ENCODE measurements around the gene TNIP1.

The TNIP1 gene

GRCh38 chr5:151083081-151083676 lies 2.3 kb upstream of the TNIP1 start:
- DNase-seq (ENCODE audit: low read depth): peak; percentile 32

GRCh38 chr5:151082282-151082902 lies 1.6 kb upstream of the TNIP1 start:
- no peak for DNase-seq (ENCODE audit: low read depth)

- DNase-seq (ENCODE audit: low read depth): no peak
Observed at GRCh38 chr5:151081431-151082281, 822 bp upstream of the TNIP1 start.

GRCh38 chr5:151079838-151080612 lies 809 bp downstream of the TNIP1 start:
- DNase-seq (ENCODE audit: low read depth): no peak

GRCh38 chr5:151078490-151079262 lies 2.2 kb downstream of the TNIP1 start:
- peak; percentile 38 for DNase-seq (ENCODE audit: low read depth)

GRCh38 chr5:151077967-151078366 lies 2.9 kb downstream of the TNIP1 start:
- no peak for DNase-seq (ENCODE audit: low read depth)

- no peak for DNase-seq (ENCODE audit: low read depth)
Observed at GRCh38 chr5:151077419-151077818, 3.4 kb downstream of the TNIP1 start.

GRCh38 chr5:151076616-151077015 lies 4.2 kb downstream of the TNIP1 start:
- DNase-seq (ENCODE audit: low read depth): no peak

GRCh38 chr5:151075698-151076331 lies 5.0 kb downstream of the TNIP1 start:
- DNase-seq (ENCODE audit: low read depth): no peak

GRCh38 chr5:151074557-151074956 lies 6.3 kb downstream of the TNIP1 start:
- no peak for DNase-seq (ENCODE audit: low read depth)

- DNase-seq (ENCODE audit: low read depth): no peak
Observed at GRCh38 chr5:151073280-151073679, 7.6 kb downstream of the TNIP1 start.

- DNase-seq (ENCODE audit: low read depth): no peak
Observed at GRCh38 chr5:151072630-151073025, 8.2 kb downstream of the TNIP1 start.

- no peak for DNase-seq (ENCODE audit: low read depth)
Observed at GRCh38 chr5:151071848-151072629, 8.8 kb downstream of the TNIP1 start.

- DNase-seq (ENCODE audit: low read depth): no peak
Observed at GRCh38 chr5:151071021-151071420, 9.8 kb downstream of the TNIP1 start.

GRCh38 chr5:151070449-151070848 lies 10.4 kb downstream of the TNIP1 start:
- DNase-seq (ENCODE audit: low read depth): no peak

GRCh38 chr5:151068433-151069197 lies 12.2 kb downstream of the TNIP1 start:
- no peak for DNase-seq (ENCODE audit: low read depth)

- no peak for DNase-seq (ENCODE audit: low read depth)
Observed at GRCh38 chr5:151067632-151068432, 13.0 kb downstream of the TNIP1 start.

GRCh38 chr5:151066920-151067319 lies 13.9 kb downstream of the TNIP1 start:
- DNase-seq (ENCODE audit: low read depth): no peak

- DNase-seq (ENCODE audit: low read depth): no peak
Observed at GRCh38 chr5:151065609-151066008, 15.2 kb downstream of the TNIP1 start.

Measured in stimulated activated CD8-positive, alpha-beta memory T cell treated with anti-CD3 and anti-CD28 coated beads, Interleukin-12 subunit alpha, Interleukin-12 subunit beta, amount 100 ng/mL, for 4 hours (primary cell).